ENCODE data around the gene MCCC1.
"Not testable (repeated sequence)": the region's sequence is repeated elsewhere in the genome, so short reads cannot be mapped to it uniquely, and the experiment has no call there.

MCCC1 gene

DNA sequence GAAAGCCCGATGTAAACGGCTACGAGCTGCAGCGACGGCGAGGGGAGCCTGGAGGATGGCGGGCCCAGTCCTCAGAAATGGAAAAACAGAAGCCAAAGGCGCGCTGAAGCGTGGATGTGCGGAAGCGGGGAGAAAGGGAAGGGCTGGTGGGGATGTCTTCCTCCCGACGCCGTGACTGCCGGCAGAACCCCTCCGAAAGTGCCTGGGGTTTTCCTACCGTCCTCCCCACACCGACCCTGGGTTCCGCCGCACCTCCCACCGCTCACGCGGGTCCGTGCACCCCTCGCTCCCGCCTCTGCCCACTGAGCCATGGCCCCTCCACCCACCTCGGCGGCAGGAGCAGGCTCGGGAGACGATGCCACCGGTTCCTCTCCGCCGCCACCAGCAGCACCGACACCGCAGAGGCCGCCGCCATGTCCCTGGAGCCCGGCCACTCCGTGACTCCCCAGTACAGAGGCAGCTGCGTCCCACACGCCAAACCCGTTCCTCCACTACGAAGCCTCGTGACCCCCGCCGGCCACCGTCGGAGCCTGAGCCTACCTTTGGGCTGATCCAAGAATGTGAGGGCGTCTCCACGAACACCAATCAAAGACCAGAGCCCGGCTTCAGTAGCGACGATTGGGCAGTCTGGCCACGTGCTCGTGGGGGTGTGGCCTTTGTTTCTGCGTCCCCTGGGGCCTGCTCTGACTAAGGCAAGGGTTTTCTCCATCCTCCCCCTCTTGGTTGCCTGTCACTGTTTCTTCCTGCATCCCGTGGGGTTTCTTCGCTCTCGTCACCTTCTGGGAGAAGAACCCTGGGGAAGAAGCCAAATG is at the start of gene MCCC1:
Gene MCCC1, minus strand, starts transcription at position 471 of the 812 bp plus-strand sequence. Its CDS starts 56 bp downstream, at position 415.
- peak; percentile 92 to 93 for DNase-seq (ENCODE audit: low read depth in 2 of 2, low spot score in 1 of 2)

DNA sequence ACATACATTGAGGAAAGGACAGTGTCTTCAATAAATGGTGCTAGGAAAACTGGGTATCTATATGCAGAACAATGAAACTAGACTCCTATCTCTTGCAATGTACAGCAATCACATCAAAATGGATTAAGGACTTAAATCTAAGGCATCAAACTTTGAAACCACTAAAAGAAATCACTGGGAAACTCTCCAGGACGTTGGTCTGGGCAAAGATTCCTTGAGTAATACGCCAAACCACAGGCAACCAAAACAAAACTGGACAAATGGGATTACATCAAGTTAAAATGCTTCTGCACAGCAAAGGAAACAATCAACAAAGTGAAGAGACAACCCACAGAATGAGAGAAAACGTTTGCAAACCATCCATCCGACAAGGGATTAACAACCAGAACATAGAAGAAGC is 48.8 kb upstream of the MCCC1 start:
- no peak for DNase-seq (ENCODE audit: low read depth in 2 of 2, low spot score in 1 of 2)

DNA sequence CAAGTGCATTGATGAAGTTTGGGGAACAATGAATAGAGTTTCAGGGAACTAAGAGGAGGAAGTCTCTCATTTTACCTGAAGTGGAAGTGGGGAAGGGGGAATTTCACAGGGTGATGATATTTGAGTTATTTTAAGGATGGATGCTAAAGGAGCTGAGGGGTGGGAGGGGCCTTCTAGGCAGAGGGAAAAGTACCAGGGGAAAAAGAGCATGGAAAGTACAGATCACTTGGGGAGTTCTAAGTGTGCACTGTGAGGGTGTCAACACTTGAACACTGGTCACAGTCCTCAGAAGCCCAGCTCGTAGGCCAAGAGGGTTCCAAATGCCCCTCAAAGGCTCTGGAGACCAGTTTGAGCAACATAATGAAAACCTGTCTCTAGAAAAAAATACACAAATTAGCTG is 45.1 kb upstream of the MCCC1 start:
- no peak for DNase-seq (ENCODE audit: low read depth in 2 of 2, low spot score in 1 of 2)

- DNase-seq (ENCODE audit: low read depth in 2 of 2, low spot score in 1 of 2): no peak
Measured at GRCh38 chr3:183142199-183142598, 42.9 kb upstream of the MCCC1 start.

DNA sequence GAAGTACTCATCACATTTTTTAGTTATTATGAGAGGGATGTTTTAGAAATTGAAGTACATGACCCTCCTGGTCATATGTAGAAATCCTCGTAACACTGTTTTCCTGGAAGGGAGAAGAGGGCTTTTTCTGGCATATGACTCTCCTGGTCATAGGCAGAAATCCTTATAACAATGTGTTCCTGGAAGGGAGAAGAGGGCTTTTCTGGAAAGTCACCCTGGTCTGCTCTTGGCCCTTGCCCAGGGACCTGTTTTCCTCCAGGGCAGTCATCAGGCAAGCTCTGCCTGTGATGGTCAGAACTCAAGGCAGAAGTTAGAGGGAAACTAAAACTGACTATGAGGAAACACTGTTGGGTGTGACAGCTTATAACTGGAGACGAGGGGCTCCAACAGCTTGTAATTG is 35.5 kb upstream of the MCCC1 start:
- DNase-seq (ENCODE audit: low read depth in 2 of 2, low spot score in 1 of 2): no peak

GRCh38 chr3:183132409-183132808 is 33.1 kb upstream of the MCCC1 start:
- no peak for DNase-seq (ENCODE audit: low read depth in 2 of 2, low spot score in 1 of 2)

GRCh38 chr3:183131735-183132134 is 32.4 kb upstream of the MCCC1 start:
- no peak for DNase-seq (ENCODE audit: low read depth in 2 of 2, low spot score in 1 of 2)

- no peak for DNase-seq (ENCODE audit: low read depth in 2 of 2, low spot score in 1 of 2)
Measured at GRCh38 chr3:183131186-183131725, 32.0 kb upstream of the MCCC1 start.

GRCh38 chr3:183129243-183129642 is 29.9 kb upstream of the MCCC1 start:
- DNase-seq (ENCODE audit: low read depth in 2 of 2, low spot score in 1 of 2): no peak

GRCh38 chr3:183128709-183129108 is 29.4 kb upstream of the MCCC1 start:
- no peak for DNase-seq (ENCODE audit: low read depth in 2 of 2, low spot score in 1 of 2)

DNA sequence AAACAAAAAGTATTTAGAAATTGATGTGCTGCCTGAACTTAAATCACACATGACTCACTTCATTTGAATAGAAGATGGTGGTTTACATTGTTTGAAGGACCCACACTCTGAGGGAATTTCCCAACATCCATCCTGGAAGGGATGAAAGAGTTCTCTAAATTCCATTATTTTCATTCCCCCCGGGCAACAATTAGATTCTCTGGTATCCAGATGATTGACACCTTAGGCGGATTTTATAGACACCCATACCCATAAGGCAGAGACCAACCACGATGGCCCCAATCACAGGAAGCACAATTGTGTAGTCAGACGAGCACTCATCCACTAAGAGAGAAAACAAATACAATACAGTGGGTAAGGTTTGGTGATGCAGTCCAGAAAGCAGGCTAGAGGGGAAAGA is 24.6 kb upstream of the MCCC1 start:
- DNase-seq (ENCODE audit: low read depth in 2 of 2, low spot score in 1 of 2): no peak

- no peak for DNase-seq (ENCODE audit: low read depth in 2 of 2, low spot score in 1 of 2)
Measured at GRCh38 chr3:183122257-183122932, 23.1 kb upstream of the MCCC1 start.

DNA sequence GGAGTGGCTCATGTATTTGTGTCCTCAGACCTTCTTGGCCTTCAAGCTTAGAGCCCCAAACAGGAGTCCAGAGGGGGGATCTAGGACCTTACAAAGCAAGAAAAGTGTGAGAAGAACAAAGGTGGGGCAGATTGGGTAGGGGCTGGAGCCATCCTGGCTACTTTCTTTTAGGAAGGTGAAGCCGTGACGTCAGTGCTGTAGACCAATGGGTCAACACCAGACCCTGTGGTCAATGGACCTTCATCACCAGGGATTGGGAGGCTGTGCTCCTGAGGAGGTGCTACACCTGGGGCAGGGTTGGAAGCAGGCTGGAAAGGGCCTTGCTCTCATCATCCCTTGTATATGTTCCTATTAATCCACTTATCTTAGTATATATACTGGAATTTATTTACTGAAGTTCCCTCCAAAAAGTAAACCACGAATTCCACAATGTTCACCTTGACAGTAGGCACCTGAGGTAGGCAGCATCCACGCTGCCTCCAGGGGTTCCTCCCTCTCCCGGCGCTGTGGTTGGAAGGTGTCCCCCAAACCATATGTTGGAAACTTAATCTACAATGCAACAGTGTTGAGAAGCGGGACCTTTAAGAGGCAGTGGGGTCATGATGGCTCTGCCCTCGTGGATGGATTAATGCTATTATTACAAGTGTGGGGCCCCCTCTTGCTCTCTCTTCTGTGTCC is 21.4 kb upstream of the MCCC1 start:
- DNase-seq (ENCODE audit: low read depth in 2 of 2, low spot score in 1 of 2): no peak

DNA sequence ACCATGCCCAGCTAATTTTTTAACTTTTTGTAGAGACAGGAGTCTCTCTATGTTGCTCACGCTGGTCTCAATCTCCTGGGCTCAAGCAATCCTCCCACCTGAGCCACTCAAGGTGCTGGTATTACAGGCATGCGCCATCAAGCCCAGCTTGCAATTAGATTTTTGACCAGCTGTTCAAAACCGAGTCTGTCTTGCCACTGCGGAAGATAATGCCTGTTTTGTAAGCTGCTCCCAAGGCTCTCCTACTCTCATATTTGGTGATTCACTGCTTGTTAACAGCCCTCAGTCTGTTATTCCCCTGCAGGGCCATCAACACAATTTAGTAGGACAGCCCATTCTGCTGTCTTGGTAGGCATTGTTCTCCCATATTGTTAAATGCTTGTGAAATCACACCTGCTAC is 17.8 kb upstream of the MCCC1 start:
- DNase-seq (ENCODE audit: low read depth in 2 of 2, low spot score in 1 of 2): no peak

DNA sequence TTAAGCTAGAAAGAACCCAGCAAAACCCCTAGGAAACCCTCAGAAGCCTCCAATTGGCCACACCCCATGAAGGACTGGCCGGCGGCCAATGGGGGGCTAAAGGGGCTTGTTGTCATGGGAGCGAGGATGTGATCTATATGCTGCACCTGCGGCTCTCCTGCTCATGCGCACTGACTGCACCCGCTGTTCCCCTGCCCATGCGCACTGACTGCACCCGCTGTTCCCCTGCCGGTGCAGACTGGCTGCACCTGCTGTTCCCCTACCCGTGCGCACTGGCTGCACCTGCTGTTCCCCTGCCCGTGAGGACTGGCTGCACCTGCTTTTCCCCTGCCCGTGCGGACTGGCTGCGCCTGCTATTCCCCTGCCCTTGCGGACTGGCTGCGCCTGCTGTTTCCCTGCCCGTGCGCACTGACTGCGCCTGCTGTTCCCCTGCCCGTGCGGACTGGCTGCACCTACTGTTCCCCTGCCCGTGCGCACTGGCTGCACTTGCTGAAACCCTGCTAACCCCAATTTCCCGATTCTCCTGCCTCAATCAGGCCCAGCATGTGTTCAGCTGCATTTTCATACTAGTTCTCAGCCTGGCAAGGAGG is 16.8 kb upstream of the MCCC1 start:
- DNase-seq (ENCODE audit: low read depth in 2 of 2, low spot score in 1 of 2): peak in 1 of 2 donors; percentile 3

DNA sequence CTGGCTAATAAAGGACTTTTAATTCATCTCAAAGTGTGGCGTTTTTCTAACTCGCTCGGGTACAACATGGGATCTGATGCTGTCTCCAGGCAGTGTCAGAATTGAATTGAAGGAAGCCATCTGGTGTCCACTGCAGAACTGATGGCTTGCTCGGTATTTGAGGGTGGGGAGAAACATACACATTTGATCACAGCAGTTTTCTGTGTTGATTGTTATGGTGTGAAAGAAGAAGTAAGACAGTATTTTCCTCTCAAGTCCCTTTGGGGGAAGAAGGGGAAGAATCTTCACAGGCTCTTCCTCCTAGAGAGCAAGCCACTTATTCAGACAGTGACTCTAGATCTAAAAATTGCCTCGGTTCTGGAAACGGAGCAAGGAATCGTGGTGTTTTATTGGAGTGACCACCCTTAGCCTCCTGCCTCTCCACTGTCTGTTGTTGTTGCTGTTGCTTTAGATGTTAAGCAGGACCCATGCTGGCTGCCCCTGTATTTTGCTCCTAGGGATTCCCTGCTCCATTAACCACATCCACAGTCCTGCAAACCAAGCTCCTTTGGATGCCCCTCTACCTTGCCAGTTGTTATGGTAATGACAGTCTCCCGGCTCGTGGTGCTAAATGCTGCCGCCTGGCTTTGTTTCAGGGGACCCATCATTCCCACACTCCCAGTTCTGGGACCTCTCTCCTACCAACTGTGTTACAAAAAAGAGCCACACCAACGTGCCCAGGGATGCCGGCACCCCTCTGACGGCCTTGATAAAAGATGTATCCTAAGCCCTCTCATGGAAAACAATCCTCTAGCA is 15.3 kb upstream of the MCCC1 start:
- no peak for DNase-seq (ENCODE audit: low read depth in 2 of 2, low spot score in 1 of 2)

DNA sequence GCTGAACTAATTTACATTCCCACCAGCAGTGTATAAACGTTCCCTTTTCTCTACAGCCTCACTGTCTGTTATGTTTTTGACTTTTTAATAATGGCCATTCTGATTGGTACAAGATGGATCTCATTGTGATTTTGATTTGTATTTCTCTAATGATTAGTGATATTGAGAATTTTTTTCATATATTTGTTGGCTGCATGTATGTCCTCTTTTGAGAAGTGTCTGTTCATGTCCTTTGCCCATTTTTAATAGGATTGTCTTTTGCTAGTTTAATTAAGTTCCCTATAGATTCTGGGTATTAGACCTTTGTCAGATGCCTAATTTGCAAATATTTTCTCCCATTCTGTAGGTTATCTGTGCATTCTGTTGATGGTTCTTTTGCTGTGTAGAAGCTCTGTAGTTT is 10.6 kb upstream of the MCCC1 start:
- not testable (repeated sequence) for DNase-seq (ENCODE audit: low read depth in 2 of 2, low spot score in 1 of 2)

DNA sequence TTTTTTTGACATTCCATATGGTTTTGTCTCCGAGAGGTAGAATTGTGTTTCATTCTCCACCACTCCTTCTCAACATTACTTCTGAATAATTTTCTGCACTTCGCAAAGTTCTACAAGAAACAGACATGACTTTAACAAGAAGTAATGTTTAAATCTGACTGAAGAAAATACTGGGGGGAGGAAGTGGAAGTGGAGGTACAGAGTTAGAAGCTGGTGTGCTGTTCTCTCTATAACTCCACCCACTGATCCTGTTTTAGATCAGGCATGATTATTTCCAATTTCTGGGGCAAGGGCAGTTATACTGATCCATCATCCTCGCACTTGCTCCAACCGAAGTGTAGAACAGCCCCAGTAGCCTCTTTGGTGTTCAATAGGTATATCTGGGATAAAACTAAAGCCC is 9.2 kb upstream of the MCCC1 start:
- no peak for DNase-seq (ENCODE audit: low read depth in 2 of 2, low spot score in 1 of 2)

- no peak for DNase-seq (ENCODE audit: low read depth in 2 of 2, low spot score in 1 of 2)
Measured at GRCh38 chr3:183108001-183108449, 8.7 kb upstream of the MCCC1 start.

DNA sequence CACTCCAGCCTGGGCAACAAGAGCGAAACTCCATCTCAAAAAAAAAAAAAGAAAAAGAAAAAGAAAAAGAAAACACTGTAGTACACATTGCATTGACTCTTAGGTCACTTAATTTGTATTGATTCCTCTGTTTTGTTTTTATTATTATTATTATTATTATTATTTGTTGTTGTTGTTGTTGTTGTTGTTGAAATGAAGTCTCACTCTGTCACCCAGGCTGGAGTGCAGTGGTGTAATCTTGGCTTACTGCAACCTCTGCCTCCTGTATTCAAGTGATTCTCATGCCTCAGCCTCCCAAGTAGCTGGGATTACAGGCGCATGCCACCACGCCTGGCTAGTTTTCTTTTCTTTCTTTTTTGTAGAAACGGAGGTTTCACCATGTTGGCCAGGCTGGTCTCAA is 8.1 kb upstream of the MCCC1 start:
- not testable (repeated sequence) for DNase-seq (ENCODE audit: low read depth in 2 of 2, low spot score in 1 of 2)

GRCh38 chr3:183106635-183107034 is 7.3 kb upstream of the MCCC1 start:
- no peak for DNase-seq (ENCODE audit: low read depth in 2 of 2, low spot score in 1 of 2)
